IMR-90 (cell line): ENCODE results near the gene GM2A. TPM values are rescaled to one million over a fixed set of nuclear protein-coding genes. Genes with fewer than 3 reads are reported as not detected.

Source experiments
- ATAC-seq: fragments of 200-7000 bp; cut with Tn5 transposase; 2 replicates; pipeline ENCODE4 v1.9.1; 2020; ENCODE audit warnings: low read depth, mild to moderate bottlenecking, moderate library complexity
- BruUV-seq: library from RNA; stranded (reverse); fragments of 400-500 nt; replicated peaks from 2 replicates; lab custom pipeline; 2021; lab: Mats Ljungman, UMichigan
- CTCF ChIA-PET: fragments of 300-600 bp; formaldehyde crosslinking; extraction: SDS; loops from one replicate; lab custom pipeline; 2021; ENCODE audit warnings: antibody characterized with exemption; lab: Yijun Ruan, JAX
- POLR2A ChIA-PET: fragments of 300-600 bp; sonication (Branson Sonifier 250); formaldehyde crosslinking; loops from one replicate; lab custom pipeline; 2022; ENCODE audit warnings: antibody characterized with exemption; ENCODE audit not compliant: unreplicated experiment; lab: Charles Lee
- DNase-seq: peaks from one replicate; pipeline ENCODE4 v3.0.0; 2013
- H2AFZ ChIP-seq: replicated peaks from 2 replicates; pipeline ENCODE3; 2013; ENCODE audit warnings: low read length, mild to moderate bottlenecking; ENCODE audit not compliant: poor library complexity
- H2AK5ac ChIP-seq: 2 replicates; pipeline ENCODE4 v1.6.1; 2013; ENCODE audit warnings: low read depth, low read length, inconsistent platforms
- H2AK9ac ChIP-seq: replicated peaks from 2 replicates; pipeline ENCODE3; 2013; ENCODE audit warnings: mild to moderate bottlenecking, low read depth, low read length, moderate library complexity; ENCODE audit not compliant: poor library complexity
- H2BK120ac ChIP-seq: 2 replicates; pipeline ENCODE4 v1.6.1; 2013; ENCODE audit warnings: low read depth, low read length, inconsistent platforms
- H2BK15ac ChIP-seq: 3 replicates; pipeline ENCODE4 v1.6.1; 2013; ENCODE audit warnings: low read depth, low read length, inconsistent platforms
- H2BK20ac ChIP-seq: 2 replicates; pipeline ENCODE4 v1.6.1; 2013; ENCODE audit warnings: low read depth, mild to moderate bottlenecking, inconsistent platforms, low read length, moderate library complexity
- H2BK5ac ChIP-seq: 2 replicates; pipeline ENCODE4 v1.6.1; 2013; ENCODE audit warnings: mild to moderate bottlenecking, low read depth, low read length, inconsistent platforms; ENCODE audit not compliant: poor library complexity, severe bottlenecking
- H3K14ac ChIP-seq: replicated peaks from 2 replicates; pipeline ENCODE4 v1.6.1; 2013; ENCODE audit warnings: low read depth, low read length, inconsistent platforms
- H3K18ac ChIP-seq: 2 replicates; pipeline ENCODE4 v1.6.1; 2013; ENCODE audit warnings: low read depth, low read length, control low read depth
- H3K23ac ChIP-seq: 2 replicates; pipeline ENCODE4 v1.6.1; 2013; ENCODE audit warnings: low read depth, low read length, inconsistent platforms
- H3K27ac ChIP-seq: 2 replicates; pipeline ENCODE4 v1.5.1; 2013; ENCODE audit warnings: mild to moderate bottlenecking, control low read depth, low read length; ENCODE audit not compliant: insufficient read depth
- H3K27me3 ChIP-seq: 2 replicates; pipeline ENCODE4 v1.6.1; 2013; ENCODE audit warnings: low read length; ENCODE audit not compliant: control insufficient read depth, insufficient read depth
- H3K36me3 ChIP-seq: 2 replicates; pipeline ENCODE4 v1.6.1; 2013; ENCODE audit warnings: low read length, mixed read lengths; ENCODE audit not compliant: control insufficient read depth, insufficient read depth
- H3K4ac ChIP-seq: 2 replicates; pipeline ENCODE4 v1.6.1; 2013; ENCODE audit warnings: low read depth, low read length, inconsistent platforms
- H3K4me1 ChIP-seq: 2 replicates; pipeline ENCODE4 v1.6.1; 2013; ENCODE audit warnings: low read length, mixed read lengths; ENCODE audit not compliant: control insufficient read depth, insufficient read depth
- H3K4me2 ChIP-seq: 2 replicates; pipeline ENCODE4 v1.6.1; 2013; ENCODE audit warnings: low read depth, mild to moderate bottlenecking, control low read depth, low read length, moderate library complexity
- H3K4me3 ChIP-seq: 2 replicates; pipeline ENCODE4 v1.5.1; 2013; ENCODE audit warnings: low read depth, mild to moderate bottlenecking, control low read depth, low read length, moderate library complexity; ENCODE audit not compliant: insufficient read depth
- H3K56ac ChIP-seq: 2 replicates; pipeline ENCODE4 v1.6.1; 2013; ENCODE audit warnings: low read length, inconsistent platforms; ENCODE audit not compliant: insufficient read depth; ENCODE audit errors: extremely low read depth
- H3K79me1 ChIP-seq, 2 experiments: 2 replicates each; pipeline ENCODE4 v1.6.1; 2013; ENCODE audit warnings: low read length in 2 of 2, inconsistent platforms in 1 of 2, low read depth in 1 of 2
- H3K9ac ChIP-seq: 2 replicates; pipeline ENCODE4 v1.6.1; 2013; ENCODE audit warnings: low read depth, low read length, control low read depth
- H3K9me1 ChIP-seq: 2 replicates; pipeline ENCODE4 v1.6.1; 2013; ENCODE audit warnings: low read length, inconsistent platforms; ENCODE audit not compliant: insufficient read depth
- H3K9me3 ChIP-seq: 2 replicates; pipeline ENCODE4 v1.6.1; 2013; ENCODE audit warnings: low read length; ENCODE audit not compliant: control insufficient read depth, insufficient read depth
- H4K20me1 ChIP-seq: 2 replicates; pipeline ENCODE4 v1.6.1; 2013; ENCODE audit warnings: low read length, inconsistent platforms; ENCODE audit not compliant: insufficient read depth
- H4K5ac ChIP-seq: 2 replicates; pipeline ENCODE4 v1.6.1; 2013; ENCODE audit warnings: mild to moderate bottlenecking, low read depth, low read length, control low read depth
- H4K8ac ChIP-seq, 2 experiments: 2 replicates each; pipeline ENCODE4 v1.6.1; 2013; ENCODE audit warnings: low read depth in 2 of 2, low read length in 2 of 2, control low read depth in 1 of 2, inconsistent platforms in 1 of 2
- H4K91ac ChIP-seq: 2 replicates; pipeline ENCODE4 v1.6.1; 2013; ENCODE audit warnings: low read depth, low read length, inconsistent platforms; ENCODE audit not compliant: insufficient read depth
- CHD1 ChIP-seq: IDR thresholded peaks from 2 replicates; pipeline ENCODE4 v1.6.1; 2012; ENCODE audit warnings: low read depth, low read length, improper control_type of control experiment
- FOS ChIP-seq: fragments of 150-350 bp; IDR thresholded peaks from 2 replicates; pipeline ENCODE4 v1.6.1; 2016; ENCODE audit warnings: low read depth, low read length
- MAZ ChIP-seq: IDR thresholded peaks from 2 replicates; pipeline ENCODE4 v1.6.1; 2012; ENCODE audit warnings: low read depth, mild to moderate bottlenecking, low read length, improper control_type of control experiment, moderate library complexity, borderline replicate concordance
- RCOR1 ChIP-seq: IDR thresholded peaks from 2 replicates; pipeline ENCODE4 v1.6.1; 2012; ENCODE audit warnings: mild to moderate bottlenecking, low read length, improper control_type of control experiment; ENCODE audit not compliant: insufficient replicate concordance
- WGBS, 2 experiments: methylation state at CpG; one replicate each; pipeline versions ENCODE4 v1.1.5 to v1.1.7; 2013; ENCODE audit warnings: missing lambda C conversion rate in 2 of 2; ENCODE audit not compliant: insufficient read length in 1 of 2; ENCODE audit errors: extremely low coverage in 2 of 2; 5-methylcytosine and 5-hydroxymethylcytosine counted together
- dilution Hi-C: fragments of 300-500 bp; cut with HindIII; formaldehyde crosslinking; loops from one replicate; pipeline ENCODE4 v1.14.3; 2018; ENCODE audit warnings: low sequenced_read_pairs; ENCODE audit not compliant: unreplicated experiment
- in situ Hi-C: fragments of 300-500 bp; cut with MboI; formaldehyde crosslinking; loops from 3 replicates; pipeline ENCODE4 v1.14.3; 2019; ENCODE audit warnings: low sequenced_read_pairs, inconsistent platforms, mixed read lengths
- intact Hi-C: fragments of 100-400 bp; cut with micrococcal nuclease; formaldehyde crosslinking; loops from 2 replicates; pipeline ENCODE4 v1.10.0; 2022
- polyA plus RNA-seq, 3 experiments: library from polyadenylated mRNA; depleted of rRNA; stranded (reverse); fragments of >200 nt; gene quantifications; 2 replicates each; pipeline ENCODE4 v1.2.3, GENCODE V29; 2012; ENCODE audit warnings: low replicate concordance in 1 of 3
- total RNA-seq: library from RNA; depleted of rRNA; stranded (reverse); fragments of >200 nt; gene quantifications from 2 replicates; pipeline ENCODE4 v1.2.3, GENCODE V29; 2012
- TF ChIP-seq, protein P1 (sequence below): conservative IDR thresholded peaks from 2 replicates; pipeline ENCODE4 v1.5.1; 2012; ENCODE audit warnings: mild to moderate bottlenecking, low read depth, low read length, improper control_type of control experiment

The GM2A gene
- total and polyA plus RNA-seq, 2 of the 4 experiments (the other 2 are of a cell fraction), result 13.8 to 18.5 TPM

DNA sequence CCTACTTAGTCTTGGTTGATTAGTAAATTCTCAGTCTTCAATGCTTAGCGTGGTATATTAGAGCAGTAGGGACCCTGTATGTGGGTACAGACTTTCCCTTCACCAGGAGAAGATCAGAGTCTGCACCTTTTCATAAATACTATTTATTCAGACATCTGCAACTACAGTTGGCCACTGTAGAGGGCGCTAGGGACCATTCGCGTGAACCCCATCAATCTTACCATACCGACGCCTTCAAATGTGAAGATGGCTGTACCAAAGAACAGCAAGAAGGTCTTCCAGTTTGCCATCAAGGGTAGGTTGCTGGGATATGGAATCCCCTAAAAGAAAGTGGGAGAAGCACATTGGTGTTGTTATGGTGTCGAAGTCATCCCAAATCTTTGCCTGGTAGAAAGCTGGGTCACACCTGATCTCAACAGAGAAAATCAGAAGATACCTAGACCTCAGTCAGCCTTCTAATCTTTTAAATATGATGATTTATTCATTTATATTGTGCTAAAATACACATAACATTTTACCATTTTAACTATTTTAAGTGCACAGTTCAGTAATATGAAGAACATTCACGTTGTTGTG is 31.5 kb downstream of the GM2A start:
- WGBS, 2 experiments, result no CpG with 5 or more reads among the region's 8 CpGs
- H2BK5ac ChIP-seq, result no peak overlapping the region
- H3K4me1 ChIP-seq, result no peaks in the 10 kb centered on the region
- ChIA-PET POLR2A (no interaction called here), CTCF (no interaction called here)
- no peak overlapping the region for H4K8ac ChIP-seq
- H3K9ac ChIP-seq, result no peak overlapping the region
- H3K4me3 ChIP-seq, result no peak overlapping the region
- no peak overlapping the region for H2BK120ac ChIP-seq
- no TSS peak for BruUV-seq
- no peaks in the 10 kb centered on the region for H3K36me3 ChIP-seq
- H3K4ac ChIP-seq, result no peak overlapping the region
- no peak overlapping the region for H3K14ac ChIP-seq
- H3K27me3 ChIP-seq, result no peaks in the 10 kb centered on the region; the same call in none of the 2 replicates
- no peak for DNase-seq
- H2BK15ac ChIP-seq, result no peak overlapping the region
- H3K9me3 ChIP-seq, result no peaks in the 10 kb centered on the region
- no peak overlapping the region for H4K5ac ChIP-seq
- no peak overlapping the region for H4K91ac ChIP-seq
- H4K20me1 ChIP-seq, result no peaks in the 10 kb centered on the region
- H3K79me1 ChIP-seq, result no peaks in the 10 kb centered on the region
- no peak overlapping the region for H3K18ac ChIP-seq
- no peak overlapping the region for H3K27ac ChIP-seq
- TF ChIP-seq FOS (no peak), CHD1 (no peak), MAZ (no peak), RCOR1 (no peak)
- TF ChIP-seq, protein P1, sequence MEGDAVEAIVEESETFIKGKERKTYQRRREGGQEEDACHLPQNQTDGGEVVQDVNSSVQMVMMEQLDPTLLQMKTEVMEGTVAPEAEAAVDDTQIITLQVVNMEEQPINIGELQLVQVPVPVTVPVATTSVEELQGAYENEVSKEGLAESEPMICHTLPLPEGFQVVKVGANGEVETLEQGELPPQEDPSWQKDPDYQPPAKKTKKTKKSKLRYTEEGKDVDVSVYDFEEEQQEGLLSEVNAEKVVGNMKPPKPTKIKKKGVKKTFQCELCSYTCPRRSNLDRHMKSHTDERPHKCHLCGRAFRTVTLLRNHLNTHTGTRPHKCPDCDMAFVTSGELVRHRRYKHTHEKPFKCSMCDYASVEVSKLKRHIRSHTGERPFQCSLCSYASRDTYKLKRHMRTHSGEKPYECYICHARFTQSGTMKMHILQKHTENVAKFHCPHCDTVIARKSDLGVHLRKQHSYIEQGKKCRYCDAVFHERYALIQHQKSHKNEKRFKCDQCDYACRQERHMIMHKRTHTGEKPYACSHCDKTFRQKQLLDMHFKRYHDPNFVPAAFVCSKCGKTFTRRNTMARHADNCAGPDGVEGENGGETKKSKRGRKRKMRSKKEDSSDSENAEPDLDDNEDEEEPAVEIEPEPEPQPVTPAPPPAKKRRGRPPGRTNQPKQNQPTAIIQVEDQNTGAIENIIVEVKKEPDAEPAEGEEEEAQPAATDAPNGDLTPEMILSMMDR, result 0 out of 2 replicates have a peak, but pooled peaks have one; percentile 7
- H2AFZ ChIP-seq, result no peak overlapping the region
- intact Hi-C loops (no loop called here), dilution Hi-C loops (no loop called here), in situ Hi-C loops (no loop called here)
- no peak overlapping the region for H2BK20ac ChIP-seq
- H3K9me1 ChIP-seq, result no peaks in the 10 kb centered on the region
- no peak overlapping the region for H3K56ac ChIP-seq
- no peak overlapping the region for H3K23ac ChIP-seq
- no peak overlapping the region for H2AK9ac ChIP-seq
- no peak overlapping the region for H2AK5ac ChIP-seq
- no peak for ATAC-seq
- H3K4me2 ChIP-seq, result no peak overlapping the region
